Measurements from ENCODE around the gene SRXN1.
A peak's percentile ranks its signal among the peaks of the same experiment; 100 is the strongest.
"Not testable (repeated sequence)": the region's sequence is repeated elsewhere in the genome, so short reads cannot be mapped to it uniquely, and the experiment has no call there.

The SRXN1 gene

DNA sequence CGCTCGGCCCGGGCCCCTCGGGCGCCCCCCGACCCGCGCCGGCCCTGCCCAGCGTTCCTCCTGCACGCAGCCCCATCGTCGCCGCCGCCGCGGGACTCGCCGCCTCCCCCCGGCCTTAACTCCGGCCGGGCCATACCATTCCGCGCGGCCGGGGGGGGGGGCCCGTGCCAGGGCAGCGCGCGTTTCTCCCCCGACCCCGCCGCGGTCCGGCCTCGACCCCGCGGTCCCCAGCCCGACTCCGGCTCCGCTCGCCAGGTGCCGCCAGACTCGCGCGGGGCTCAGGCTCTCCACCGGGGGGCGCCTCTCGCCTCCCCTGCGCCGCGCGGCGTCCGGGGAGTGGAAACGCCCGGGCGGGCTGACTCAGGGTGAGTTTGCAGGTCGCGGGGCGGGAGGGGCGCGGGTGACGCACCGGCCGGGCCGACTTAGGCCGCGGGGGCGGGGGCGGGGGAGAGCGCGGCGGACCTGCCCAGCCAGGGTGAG lies at the start of gene SRXN1:
Gene SRXN1 (minus strand): TSS at position 91 of the 480 bp plus-strand sequence. CDS start 15 bp downstream, at position 76.
- Histone ChIP-seq H2AFZ (ENCODE audit: low read length, unreplicated experiment) (peak within 1 kb of the TSS; percentile 65), H3K4me1 (ENCODE audit: control insufficient read depth, insufficient read depth, low read length, unreplicated experiment) (peaks cover 10% of the 10 kb centered on the region), H3K36me3 (ENCODE audit: insufficient read depth, low read length) (peaks cover 14% of the 10 kb centered on the region), H3K79me2 (ENCODE audit: control insufficient read depth, insufficient read depth, low read length, unreplicated experiment) (peaks cover 32% of the 10 kb centered on the region), H3K27me3 (ENCODE audit: insufficient read depth, low read length) (peaks cover 6% of the 10 kb centered on the region; the same call in 1 of the 2 replicates), H3K27ac (ENCODE audit: low read depth, low read length) (peak within 1 kb of the TSS; percentile 86), H3K4me3 (ENCODE audit: low read depth, low read length) (peak within 1 kb of the TSS; percentile 95)

DNA sequence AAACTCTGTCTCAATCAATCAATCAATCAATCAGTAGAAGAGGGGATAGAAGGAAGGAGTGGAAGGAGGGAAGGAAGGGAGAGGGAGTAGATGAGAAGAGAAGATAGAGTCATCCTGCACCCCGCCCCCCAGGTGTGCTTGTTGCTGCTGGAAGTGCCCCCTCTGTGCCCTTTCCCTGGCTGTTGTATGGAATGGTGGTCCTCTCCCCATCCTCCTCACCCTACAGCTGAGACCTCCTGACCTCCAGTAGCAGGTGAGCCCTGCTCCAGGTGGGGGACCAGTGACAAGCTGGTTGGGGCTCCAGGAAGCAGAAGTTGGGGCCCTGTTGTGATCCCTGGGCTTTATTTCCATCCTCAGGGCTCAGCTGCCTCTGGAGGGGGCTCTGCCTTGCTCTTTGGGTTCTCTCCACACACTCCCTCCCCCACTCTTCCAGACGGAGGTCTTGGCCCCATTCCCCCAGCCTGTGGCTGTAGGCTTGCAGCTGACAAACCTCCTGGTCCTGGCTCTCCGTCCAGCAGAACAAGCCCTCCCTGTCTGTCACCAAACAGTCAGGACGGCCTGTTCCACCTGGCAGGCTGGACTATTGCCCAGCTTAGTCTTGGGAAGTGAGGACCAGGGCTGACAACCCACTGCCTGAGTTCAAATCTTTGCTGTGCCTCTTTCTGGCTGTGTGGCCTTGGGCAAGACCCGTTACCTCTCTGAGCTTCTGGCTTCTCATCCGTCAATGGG lies 48.6 kb upstream of the SRXN1 start:
- H3K27me3 ChIP-seq (ENCODE audit: insufficient read depth, low read length), result peaks cover 63% of the 10 kb centered on the region

DNA sequence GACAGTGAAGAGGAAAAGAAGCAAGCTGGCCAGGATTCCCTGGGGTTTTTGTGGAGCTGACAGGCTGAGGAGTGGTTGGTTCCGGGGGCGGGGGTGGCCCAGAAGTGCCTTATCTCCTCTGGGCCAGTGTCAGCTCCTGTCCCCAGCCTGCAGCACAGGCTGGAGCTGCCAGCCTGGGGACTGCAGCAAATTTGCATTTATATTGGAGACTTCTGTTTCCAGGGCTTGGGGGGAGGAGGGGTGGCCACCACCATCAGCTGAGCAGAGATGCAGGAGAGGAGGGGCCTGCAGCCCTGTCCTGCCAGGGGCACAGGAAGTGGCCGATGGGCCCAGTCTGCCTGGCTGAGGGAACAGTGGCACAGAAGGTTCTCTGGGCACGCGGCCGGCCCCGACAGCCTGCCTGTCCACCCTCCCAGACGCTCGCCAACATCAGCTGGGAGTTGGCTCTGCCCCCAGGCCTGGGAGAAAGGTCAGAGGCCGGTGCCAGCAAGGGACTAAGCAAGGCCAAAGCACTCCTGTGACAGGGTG lies 46.9 kb upstream of the SRXN1 start:
- Histone ChIP-seq H3K4me3 (ENCODE audit: low read depth, low read length) (no peak overlapping the region), H3K4me1 (ENCODE audit: control insufficient read depth, insufficient read depth, low read length, unreplicated experiment) (no peaks in the 10 kb centered on the region), H3K79me2 (ENCODE audit: control insufficient read depth, insufficient read depth, low read length, unreplicated experiment) (no peaks in the 10 kb centered on the region), H3K36me3 (ENCODE audit: insufficient read depth, low read length) (no peaks in the 10 kb centered on the region), H2AFZ (ENCODE audit: low read length, unreplicated experiment) (no peak overlapping the region), H3K27ac (ENCODE audit: low read depth, low read length) (no peak overlapping the region), H3K27me3 (ENCODE audit: insufficient read depth, low read length) (peaks cover 63% of the 10 kb centered on the region)

More for the DNA sequence above, 48.6 kb upstream of the SRXN1 start:
- Histone ChIP-seq H3K4me1 (ENCODE audit: control insufficient read depth, insufficient read depth, low read length, unreplicated experiment) (no peaks in the 10 kb centered on the region), H2AFZ (ENCODE audit: low read length, unreplicated experiment) (no peak overlapping the region), H3K4me3 (ENCODE audit: low read depth, low read length) (no peak overlapping the region), H3K27ac (ENCODE audit: low read depth, low read length) (no peak overlapping the region), H3K79me2 (ENCODE audit: control insufficient read depth, insufficient read depth, low read length, unreplicated experiment) (no peaks in the 10 kb centered on the region), H3K36me3 (ENCODE audit: insufficient read depth, low read length) (no peaks in the 10 kb centered on the region)

DNA sequence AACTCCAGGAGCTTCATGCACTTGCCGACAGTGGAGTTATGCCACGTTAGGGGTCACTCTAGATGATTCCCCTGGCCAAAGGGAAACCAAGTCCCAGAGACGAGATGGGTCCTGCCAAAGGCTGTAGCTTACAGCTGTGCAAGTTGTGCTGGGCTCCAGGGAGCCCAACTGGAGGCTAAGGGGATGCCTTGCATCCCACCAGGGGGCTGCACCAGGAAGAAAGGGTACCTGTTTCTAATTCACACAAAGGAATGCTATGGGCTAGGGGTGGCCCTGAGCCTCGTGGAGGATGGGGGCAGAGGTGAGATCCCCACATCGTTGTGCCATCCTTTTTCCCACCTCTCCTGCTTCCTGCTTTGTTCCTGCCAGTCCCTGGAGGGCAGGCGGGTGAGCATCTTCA lies 46.3 kb upstream of the SRXN1 start:
- peaks cover 62% of the 10 kb centered on the region for H3K27me3 ChIP-seq (ENCODE audit: insufficient read depth, low read length)
- H2AFZ ChIP-seq (ENCODE audit: low read length, unreplicated experiment), result no peak overlapping the region
- no peaks in the 10 kb centered on the region for H3K79me2 ChIP-seq (ENCODE audit: control insufficient read depth, insufficient read depth, low read length, unreplicated experiment)
- H3K4me3 ChIP-seq (ENCODE audit: low read depth, low read length), result no peak overlapping the region
- H3K36me3 ChIP-seq (ENCODE audit: insufficient read depth, low read length), result no peaks in the 10 kb centered on the region
- no peak overlapping the region for H3K27ac ChIP-seq (ENCODE audit: low read depth, low read length)
- H3K4me1 ChIP-seq (ENCODE audit: control insufficient read depth, insufficient read depth, low read length, unreplicated experiment), result no peaks in the 10 kb centered on the region

DNA sequence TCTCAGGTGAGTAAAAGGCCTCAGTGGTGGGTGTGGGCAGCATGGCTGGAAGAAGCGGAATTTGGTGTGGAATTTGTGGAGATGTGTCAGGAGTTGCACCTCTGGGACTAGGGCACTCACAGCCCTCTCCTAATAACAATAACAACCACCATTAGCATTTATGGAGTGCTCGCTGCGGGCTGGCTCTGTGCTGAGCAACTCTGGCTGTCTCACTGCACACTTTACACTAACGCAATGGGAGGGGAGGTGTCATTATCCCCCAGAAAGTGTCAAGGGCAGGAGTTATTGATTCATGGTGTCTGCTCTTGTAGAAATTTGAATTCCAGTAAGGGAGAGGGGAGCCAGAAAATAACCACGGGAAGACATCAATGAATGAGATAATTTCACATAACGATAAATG lies 45.3 kb upstream of the SRXN1 start:
- Histone ChIP-seq H3K36me3 (ENCODE audit: insufficient read depth, low read length) (no peaks in the 10 kb centered on the region), H2AFZ (ENCODE audit: low read length, unreplicated experiment) (no peak overlapping the region), H3K27ac (ENCODE audit: low read depth, low read length) (no peak overlapping the region), H3K79me2 (ENCODE audit: control insufficient read depth, insufficient read depth, low read length, unreplicated experiment) (no peaks in the 10 kb centered on the region), H3K4me1 (ENCODE audit: control insufficient read depth, insufficient read depth, low read length, unreplicated experiment) (no peaks in the 10 kb centered on the region), H3K27me3 (ENCODE audit: insufficient read depth, low read length) (peaks cover 64% of the 10 kb centered on the region), H3K4me3 (ENCODE audit: low read depth, low read length) (no peak overlapping the region)

DNA sequence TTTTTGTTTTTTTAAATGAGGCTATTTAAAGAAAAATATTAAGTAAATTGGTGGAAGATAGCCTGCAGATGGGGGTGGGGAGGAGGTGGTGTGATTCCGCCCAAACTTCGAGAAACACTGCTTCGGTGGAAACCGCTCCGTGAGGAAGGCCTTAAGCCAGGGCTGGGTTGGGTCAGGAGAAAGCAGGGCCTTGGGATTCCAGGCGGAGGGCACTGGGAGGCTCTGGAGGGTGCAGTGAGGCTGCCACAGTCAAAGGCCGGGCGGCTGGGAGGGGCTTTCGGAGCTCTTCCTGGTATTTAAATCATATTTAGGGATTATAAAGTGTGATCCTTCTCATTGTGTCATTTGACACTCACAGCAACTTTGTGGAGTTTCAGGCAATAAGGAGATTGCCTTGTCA lies 44.8 kb upstream of the SRXN1 start:
- Histone ChIP-seq H3K27me3 (ENCODE audit: insufficient read depth, low read length) (peaks cover 69% of the 10 kb centered on the region), H2AFZ (ENCODE audit: low read length, unreplicated experiment) (no peak overlapping the region), H3K4me1 (ENCODE audit: control insufficient read depth, insufficient read depth, low read length, unreplicated experiment) (no peaks in the 10 kb centered on the region), H3K79me2 (ENCODE audit: control insufficient read depth, insufficient read depth, low read length, unreplicated experiment) (no peaks in the 10 kb centered on the region), H3K36me3 (ENCODE audit: insufficient read depth, low read length) (no peaks in the 10 kb centered on the region), H3K4me3 (ENCODE audit: low read depth, low read length) (no peak overlapping the region), H3K27ac (ENCODE audit: low read depth, low read length) (no peak overlapping the region)

DNA sequence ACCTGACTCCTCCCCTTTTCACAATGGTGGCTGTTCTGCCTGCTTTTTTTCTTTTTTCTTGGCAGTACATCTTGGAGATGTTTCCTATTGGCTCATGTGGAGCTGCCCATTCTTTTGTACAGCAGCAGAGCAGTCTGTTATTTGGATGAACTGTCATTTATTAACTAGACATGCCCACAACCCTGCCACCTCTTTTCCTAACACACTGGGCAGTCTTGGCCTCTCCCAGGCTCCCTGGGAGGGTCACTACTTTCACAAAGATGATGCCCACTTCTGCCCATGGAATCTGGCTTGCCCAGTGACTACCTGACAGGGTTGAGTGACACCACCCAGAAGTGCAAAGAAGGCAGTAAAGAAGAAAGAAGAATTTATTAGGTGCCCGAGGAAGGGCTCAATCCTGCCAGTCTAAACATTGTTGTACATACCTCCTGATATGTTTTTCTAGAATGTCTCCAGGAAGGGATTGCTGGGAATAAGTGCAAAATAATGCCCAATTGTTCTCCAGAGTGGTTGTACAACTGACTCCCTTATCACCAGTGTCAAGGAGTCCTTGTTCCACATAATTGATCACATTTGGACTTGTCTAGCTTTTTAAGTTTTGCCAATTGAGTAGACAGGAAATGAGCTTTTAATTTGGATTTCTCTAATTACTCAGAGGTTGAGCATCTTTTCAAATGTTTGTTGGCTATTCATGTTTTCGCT lies 42.3 kb upstream of the SRXN1 start:
- Histone ChIP-seq H3K4me3 (ENCODE audit: low read depth, low read length) (no peak overlapping the region), H3K79me2 (ENCODE audit: control insufficient read depth, insufficient read depth, low read length, unreplicated experiment) (no peaks in the 10 kb centered on the region), H3K27ac (ENCODE audit: low read depth, low read length) (no peak overlapping the region), H3K36me3 (ENCODE audit: insufficient read depth, low read length) (no peaks in the 10 kb centered on the region), H3K4me1 (ENCODE audit: control insufficient read depth, insufficient read depth, low read length, unreplicated experiment) (no peaks in the 10 kb centered on the region), H3K27me3 (ENCODE audit: insufficient read depth, low read length) (peaks cover 86% of the 10 kb centered on the region), H2AFZ (ENCODE audit: low read length, unreplicated experiment) (no peak overlapping the region)

DNA sequence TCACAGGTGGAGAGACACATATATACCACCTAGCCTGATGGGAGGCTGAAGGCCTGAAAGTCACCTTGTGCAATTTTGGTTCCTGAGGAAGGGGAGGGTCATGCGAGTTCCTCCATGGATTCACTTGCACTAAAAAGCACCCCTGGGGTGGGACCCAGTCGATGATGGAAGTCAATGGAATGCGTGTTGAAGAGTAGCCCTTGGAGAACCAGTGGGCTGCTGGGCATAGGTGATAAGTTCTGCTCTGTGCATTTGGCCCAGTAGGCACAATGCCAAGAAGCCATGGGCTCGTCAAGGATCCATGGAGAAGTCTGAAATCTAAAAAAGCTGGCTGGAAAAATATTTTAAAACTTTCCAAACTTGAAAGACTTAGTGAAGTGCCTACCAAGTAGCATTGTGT lies 41.5 kb upstream of the SRXN1 start:
- Histone ChIP-seq H3K4me1 (ENCODE audit: control insufficient read depth, insufficient read depth, low read length, unreplicated experiment) (no peaks in the 10 kb centered on the region), H3K27me3 (ENCODE audit: insufficient read depth, low read length) (peaks cover 88% of the 10 kb centered on the region), H3K79me2 (ENCODE audit: control insufficient read depth, insufficient read depth, low read length, unreplicated experiment) (no peaks in the 10 kb centered on the region), H3K27ac (ENCODE audit: low read depth, low read length) (no peak overlapping the region), H3K4me3 (ENCODE audit: low read depth, low read length) (no peak overlapping the region), H3K36me3 (ENCODE audit: insufficient read depth, low read length) (no peaks in the 10 kb centered on the region), H2AFZ (ENCODE audit: low read length, unreplicated experiment) (no peak overlapping the region)

DNA sequence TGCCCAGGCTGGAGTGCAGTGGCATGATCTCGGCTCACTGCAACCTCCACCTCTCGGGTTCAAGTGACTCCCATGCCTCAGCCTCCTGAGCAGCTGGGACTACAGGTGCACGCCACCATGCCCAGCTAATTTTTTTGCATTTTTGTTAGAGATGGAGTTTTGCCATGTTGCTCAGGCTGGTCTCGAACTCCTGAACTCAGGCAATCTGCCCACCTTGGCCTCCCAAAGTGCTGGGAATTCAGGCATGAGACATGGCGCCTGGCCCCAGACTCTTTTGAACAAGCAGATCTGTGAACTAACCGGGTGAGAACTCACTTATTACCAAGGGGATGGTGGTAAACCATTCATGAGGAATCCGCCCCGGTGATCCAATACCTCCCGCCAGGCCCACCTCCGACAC lies 40.8 kb upstream of the SRXN1 start:
- H3K27ac ChIP-seq (ENCODE audit: low read depth, low read length); H3K4me3 ChIP-seq (ENCODE audit: low read depth, low read length); H3K36me3 ChIP-seq (ENCODE audit: insufficient read depth, low read length); H2AFZ ChIP-seq (ENCODE audit: low read length, unreplicated experiment); H3K79me2 ChIP-seq (ENCODE audit: control insufficient read depth, insufficient read depth, low read length, unreplicated experiment); H3K4me1 ChIP-seq (ENCODE audit: control insufficient read depth, insufficient read depth, low read length, unreplicated experiment): not testable (repeated sequence)
- peaks cover 90% of the 10 kb centered on the region for H3K27me3 ChIP-seq (ENCODE audit: insufficient read depth, low read length)

DNA sequence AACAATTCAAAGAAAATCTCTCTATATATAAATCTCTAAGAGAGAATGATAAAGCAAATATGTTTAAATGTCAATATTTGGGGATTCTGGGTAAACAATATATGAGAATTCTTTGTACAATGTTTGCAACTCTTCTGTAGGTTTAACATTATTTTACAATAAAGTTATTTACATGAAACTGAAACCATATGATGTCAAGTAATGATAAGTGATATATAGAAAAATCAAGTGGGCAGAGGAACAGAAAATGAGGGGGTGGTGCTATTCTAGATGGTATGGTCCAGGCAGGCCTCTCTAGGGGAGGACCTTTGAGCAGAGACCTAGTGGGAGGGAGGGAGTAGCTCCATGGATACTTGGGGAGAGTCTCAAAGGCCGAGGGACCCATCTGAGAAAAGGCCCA lies 39.0 kb upstream of the SRXN1 start:
- no peaks in the 10 kb centered on the region for H3K36me3 ChIP-seq (ENCODE audit: insufficient read depth, low read length)
- H3K79me2 ChIP-seq (ENCODE audit: control insufficient read depth, insufficient read depth, low read length, unreplicated experiment), result no peaks in the 10 kb centered on the region
- H3K27me3 ChIP-seq (ENCODE audit: insufficient read depth, low read length), result peaks cover 91% of the 10 kb centered on the region
- no peaks in the 10 kb centered on the region for H3K4me1 ChIP-seq (ENCODE audit: control insufficient read depth, insufficient read depth, low read length, unreplicated experiment)
- H3K27ac ChIP-seq (ENCODE audit: low read depth, low read length), result no peak overlapping the region
- no peak overlapping the region for H3K4me3 ChIP-seq (ENCODE audit: low read depth, low read length)
- H2AFZ ChIP-seq (ENCODE audit: low read length, unreplicated experiment), result no peak overlapping the region

DNA sequence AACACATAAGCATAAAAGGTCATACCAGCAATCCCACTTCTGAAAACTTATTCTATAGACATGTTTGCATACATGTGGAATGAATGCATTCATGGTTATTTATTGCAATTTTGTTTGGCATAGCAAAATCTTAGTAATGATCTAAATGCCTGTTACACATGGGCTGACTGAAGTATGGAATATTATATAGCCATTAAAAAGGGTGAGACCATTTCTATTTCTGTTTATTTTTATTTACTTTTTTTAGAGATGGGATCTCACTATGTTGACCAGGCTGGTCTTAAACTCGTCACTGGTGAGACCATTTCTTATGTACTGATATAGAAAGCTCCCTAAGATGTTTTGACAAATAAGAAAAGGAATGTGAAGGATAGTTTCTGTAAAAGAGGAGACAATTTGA lies 36.9 kb upstream of the SRXN1 start:
- Histone ChIP-seq H3K27me3 (ENCODE audit: insufficient read depth, low read length) (peaks cover 83% of the 10 kb centered on the region), H3K79me2 (ENCODE audit: control insufficient read depth, insufficient read depth, low read length, unreplicated experiment) (no peaks in the 10 kb centered on the region), H3K4me1 (ENCODE audit: control insufficient read depth, insufficient read depth, low read length, unreplicated experiment) (no peaks in the 10 kb centered on the region), H2AFZ (ENCODE audit: low read length, unreplicated experiment) (no peak overlapping the region), H3K27ac (ENCODE audit: low read depth, low read length) (no peak overlapping the region), H3K4me3 (ENCODE audit: low read depth, low read length) (no peak overlapping the region), H3K36me3 (ENCODE audit: insufficient read depth, low read length) (no peaks in the 10 kb centered on the region)
